ENCODE results near the gene RPL7A.

Gene RPL7A

DNA sequence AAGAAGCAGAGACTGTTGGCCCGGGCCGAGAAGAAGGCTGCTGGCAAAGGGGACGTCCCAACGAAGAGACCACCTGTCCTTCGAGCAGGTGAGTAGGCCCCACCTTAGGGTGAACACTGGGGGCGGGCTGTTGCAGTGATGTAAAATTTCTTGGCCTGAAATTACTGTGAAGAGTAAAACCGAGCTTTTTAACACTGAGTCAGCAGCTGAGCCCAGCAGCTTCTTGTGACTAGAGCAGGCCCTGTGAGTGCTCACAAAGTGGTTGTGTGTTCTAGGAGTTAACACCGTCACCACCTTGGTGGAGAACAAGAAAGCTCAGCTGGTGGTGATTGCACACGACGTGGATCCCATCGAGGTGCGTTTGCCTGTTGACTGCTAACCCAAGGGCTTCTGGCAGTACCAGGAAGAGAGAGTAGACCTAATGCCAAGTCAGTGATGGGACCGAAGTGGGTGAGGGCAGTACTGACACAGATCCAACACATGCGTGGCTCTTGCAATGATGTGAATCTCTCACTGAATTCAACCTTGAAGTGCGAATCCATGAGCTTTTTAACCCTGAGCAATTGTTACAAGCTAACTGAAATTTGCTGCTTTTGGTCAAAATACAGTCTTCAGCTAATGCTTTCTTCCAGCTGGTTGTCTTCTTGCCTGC lies 2.1 kb downstream of the RPL7A start:
- peak overlapping the region; percentile 99 for H3K4me3 ChIP-seq (ENCODE audit: low read depth, low read length)
- TF ChIP-seq, protein P1, sequence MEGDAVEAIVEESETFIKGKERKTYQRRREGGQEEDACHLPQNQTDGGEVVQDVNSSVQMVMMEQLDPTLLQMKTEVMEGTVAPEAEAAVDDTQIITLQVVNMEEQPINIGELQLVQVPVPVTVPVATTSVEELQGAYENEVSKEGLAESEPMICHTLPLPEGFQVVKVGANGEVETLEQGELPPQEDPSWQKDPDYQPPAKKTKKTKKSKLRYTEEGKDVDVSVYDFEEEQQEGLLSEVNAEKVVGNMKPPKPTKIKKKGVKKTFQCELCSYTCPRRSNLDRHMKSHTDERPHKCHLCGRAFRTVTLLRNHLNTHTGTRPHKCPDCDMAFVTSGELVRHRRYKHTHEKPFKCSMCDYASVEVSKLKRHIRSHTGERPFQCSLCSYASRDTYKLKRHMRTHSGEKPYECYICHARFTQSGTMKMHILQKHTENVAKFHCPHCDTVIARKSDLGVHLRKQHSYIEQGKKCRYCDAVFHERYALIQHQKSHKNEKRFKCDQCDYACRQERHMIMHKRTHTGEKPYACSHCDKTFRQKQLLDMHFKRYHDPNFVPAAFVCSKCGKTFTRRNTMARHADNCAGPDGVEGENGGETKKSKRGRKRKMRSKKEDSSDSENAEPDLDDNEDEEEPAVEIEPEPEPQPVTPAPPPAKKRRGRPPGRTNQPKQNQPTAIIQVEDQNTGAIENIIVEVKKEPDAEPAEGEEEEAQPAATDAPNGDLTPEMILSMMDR (IDR thresholded peaks at IDR 0.05; ENCODE audit: low read depth, low read length): no peak

DNA sequence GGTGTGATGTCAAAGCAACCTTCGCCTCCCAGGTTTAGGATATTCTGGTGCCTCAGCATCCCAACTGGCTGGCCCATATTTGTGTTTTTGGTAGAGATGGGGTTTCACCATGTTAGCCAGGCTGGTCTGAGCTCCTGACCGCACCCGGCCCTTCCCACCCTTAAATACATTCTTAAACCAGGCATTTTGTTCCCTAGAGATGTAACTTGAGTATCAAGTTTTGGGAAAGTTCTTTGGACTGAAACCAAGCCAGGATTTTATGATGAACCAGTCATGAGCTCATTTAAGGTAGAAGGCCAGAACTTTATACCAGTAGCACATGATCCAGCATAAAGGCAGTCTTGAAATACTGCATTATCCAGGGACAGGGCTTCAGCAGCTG lies 3.5 kb downstream of the RPL7A start:
- TF ChIP-seq, protein P1 (IDR thresholded peaks at IDR 0.05; ENCODE audit: low read depth, low read length): no peak
- no peak overlapping the region for H3K4me3 ChIP-seq (ENCODE audit: low read depth, low read length)

DNA sequence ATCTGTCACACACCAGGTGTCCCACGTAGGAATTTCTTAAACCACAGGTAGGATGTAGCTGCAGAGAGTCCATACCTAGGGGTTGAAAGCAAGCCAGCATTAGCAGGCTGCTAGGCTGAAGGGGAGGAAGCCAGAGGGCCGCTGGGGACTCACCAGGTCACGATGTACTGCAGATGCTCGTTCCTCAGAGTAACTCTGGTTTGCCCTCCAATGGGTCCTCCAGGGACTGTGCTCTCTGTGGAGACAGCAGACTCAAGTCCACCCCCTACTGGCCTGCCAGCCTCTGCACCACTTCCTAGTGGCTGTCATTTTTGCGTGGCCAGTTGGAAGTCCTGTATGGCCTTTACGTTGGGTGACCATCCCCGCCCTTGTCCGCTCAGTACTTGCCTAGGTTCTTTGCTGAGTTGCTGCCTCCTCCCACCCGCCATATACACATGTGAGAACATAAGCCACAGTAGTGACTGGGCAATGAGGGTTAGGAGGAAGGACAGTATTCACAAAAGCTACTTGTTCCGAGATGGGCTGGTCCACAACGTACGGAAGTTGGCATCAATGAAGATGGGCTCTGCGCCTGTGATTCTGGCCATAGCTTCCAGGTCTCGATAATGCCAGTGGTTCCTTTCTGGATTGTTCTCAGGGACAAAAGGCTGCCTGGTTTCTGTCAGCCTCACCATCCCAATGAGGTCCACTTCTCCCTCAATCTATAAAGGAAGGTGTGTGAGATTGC lies 4.1 kb downstream of the RPL7A start:
- TF ChIP-seq, protein P1 (IDR thresholded peaks at IDR 0.05; ENCODE audit: low read depth, low read length): peak; percentile 46
- H3K4me3 ChIP-seq (ENCODE audit: low read depth, low read length): no peak overlapping the region

DNA sequence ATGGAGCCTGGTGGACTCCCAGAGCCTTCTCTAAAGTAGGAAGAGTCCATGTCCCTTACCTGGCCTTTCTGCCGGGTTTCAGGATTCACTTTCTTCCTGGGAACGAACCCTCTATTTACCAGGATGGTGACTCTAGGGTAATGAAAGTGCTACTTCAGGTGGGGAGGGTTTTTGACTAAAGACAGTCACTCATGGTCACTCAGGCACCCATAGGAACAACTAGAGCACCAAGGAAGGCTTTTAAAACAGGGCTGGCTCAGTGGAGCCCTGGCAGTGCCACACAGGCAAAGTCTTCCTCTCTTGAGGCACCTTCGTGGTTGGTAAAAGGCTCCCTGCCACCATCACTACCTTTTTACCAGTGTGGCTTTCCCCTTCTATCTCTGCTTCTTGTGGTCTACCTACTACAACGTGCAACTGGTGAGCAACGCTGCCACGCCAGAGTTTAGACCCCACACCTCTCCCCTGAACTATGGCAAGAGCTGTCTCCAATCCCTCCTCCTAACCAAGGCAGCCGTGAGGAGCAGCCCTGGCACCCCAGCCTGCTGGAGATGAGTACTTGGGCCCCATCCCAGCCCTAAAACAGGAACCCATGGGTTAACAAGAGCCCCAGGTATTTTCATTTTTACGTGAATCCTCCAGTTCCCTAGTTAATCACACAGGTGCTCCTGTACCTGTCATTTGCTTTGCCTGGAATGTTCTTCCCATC lies 4.8 kb downstream of the RPL7A start:
- TF ChIP-seq, protein P1 (IDR thresholded peaks at IDR 0.05; ENCODE audit: low read depth, low read length): no peak
- H3K4me3 ChIP-seq (ENCODE audit: low read depth, low read length): no peak overlapping the region

DNA sequence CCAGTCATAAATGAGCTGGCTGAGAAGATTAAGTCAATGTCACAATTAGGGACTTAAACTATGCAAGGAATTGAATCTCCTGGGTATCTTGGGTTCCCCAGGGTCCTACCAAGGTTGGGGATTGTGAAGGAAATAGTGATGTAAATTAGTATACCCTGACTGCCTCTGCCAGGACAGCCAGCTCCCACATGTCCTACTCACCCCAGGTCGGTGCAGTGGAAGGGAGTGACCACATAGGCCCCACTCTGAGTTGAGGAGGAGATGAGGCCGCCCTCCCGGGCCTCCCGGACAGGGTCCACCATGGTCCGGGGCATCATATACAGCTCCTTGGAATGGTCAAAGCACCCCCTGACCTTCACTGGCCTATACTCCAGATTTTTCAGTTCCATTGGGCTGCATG lies 5.5 kb downstream of the RPL7A start:
- no peak overlapping the region for H3K4me3 ChIP-seq (ENCODE audit: low read depth, low read length)
- TF ChIP-seq, protein P1 (IDR thresholded peaks at IDR 0.05; ENCODE audit: low read depth, low read length): no peak

DNA sequence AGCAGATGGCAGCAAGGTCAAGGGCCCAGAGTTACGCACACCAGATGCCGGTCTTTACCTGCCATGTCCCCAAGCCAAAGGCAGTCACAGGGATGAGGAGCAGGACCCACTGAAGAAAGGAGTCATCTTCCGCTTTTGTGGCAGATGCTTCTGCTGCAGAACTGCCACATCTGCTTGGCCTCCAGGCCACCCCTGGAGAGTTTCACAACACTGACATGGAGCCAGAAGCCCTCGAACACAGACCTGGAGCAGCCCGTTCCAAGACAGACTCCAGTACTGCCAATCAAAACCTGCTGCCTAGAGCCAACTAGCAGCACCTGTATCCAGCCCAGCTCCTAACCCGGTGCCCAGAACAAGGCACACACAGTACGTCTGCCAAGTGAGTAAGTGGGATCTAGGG lies 6.7 kb downstream of the RPL7A start:
- H3K4me3 ChIP-seq (ENCODE audit: low read depth, low read length): no peak overlapping the region
- TF ChIP-seq, protein P1 (IDR thresholded peaks at IDR 0.05; ENCODE audit: low read depth, low read length): no peak

DNA sequence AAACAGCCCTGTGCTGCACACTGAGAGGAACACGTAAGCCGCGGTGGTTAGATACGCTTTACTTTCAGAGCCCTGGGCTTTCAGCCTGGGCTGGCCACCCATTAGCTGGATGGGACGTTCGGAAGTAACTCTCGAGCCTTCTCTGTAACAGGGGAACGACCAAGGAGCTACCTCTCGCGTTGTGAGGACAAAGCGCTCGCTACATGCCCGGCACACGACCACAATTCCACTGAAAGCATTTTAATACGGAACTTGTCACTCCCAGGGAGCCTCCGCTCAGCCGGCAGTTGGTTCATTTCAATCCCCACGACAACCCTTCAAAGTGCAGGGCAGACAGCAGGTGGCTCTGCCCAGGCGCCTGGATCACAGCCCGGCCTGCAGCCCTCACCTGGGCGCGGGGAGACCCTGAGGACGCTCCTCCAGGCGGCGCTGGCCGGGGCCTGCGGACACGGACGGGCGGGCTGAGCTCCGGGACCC lies 7.9 kb downstream of the RPL7A start:
- H3K4me3 ChIP-seq (ENCODE audit: low read depth, low read length): peak overlapping the region; percentile 84
- TF ChIP-seq, protein P1 (IDR thresholded peaks at IDR 0.05; ENCODE audit: low read depth, low read length): no peak
